NOMO-1 treated with dmso at 0.1 percent for 144 hours (cell line): Measurements from ENCODE around the gene ERAS.
"Not testable (repeated sequence)": the region's sequence is repeated elsewhere in the genome, so short reads cannot be mapped to it uniquely, and the experiment has no call there.

ENCODE experiments used
- DNase-seq: peaks from one replicate; lab custom pipeline; 2025; ENCODE audit not compliant: unreplicated experiment; lab: John Stamatoyannopoulos, UW

Gene ERAS

GRCh38 chrX:48794911-48795515 is 31.3 kb upstream of the ERAS start:
- DNase-seq: no peak

DNA sequence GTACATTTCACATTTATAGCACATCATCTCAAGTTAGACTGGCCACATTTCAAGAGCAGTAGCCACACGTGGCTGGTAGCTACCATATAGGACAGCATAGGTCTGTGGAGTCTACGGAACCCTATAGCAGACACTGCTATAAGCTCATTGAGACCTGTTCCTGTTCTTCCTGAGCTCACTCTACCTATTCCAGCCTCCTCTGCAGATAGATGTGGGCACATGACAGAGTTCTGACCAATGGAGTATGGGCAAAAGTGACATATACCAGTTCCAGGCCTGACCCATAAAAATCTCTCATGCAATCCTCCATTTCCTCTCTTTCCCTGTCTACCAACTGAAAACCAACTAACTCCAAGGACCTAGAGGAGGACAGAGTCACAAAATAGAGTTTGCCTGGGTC is 28.0 kb upstream of the ERAS start:
- DNase-seq: no peak

DNA sequence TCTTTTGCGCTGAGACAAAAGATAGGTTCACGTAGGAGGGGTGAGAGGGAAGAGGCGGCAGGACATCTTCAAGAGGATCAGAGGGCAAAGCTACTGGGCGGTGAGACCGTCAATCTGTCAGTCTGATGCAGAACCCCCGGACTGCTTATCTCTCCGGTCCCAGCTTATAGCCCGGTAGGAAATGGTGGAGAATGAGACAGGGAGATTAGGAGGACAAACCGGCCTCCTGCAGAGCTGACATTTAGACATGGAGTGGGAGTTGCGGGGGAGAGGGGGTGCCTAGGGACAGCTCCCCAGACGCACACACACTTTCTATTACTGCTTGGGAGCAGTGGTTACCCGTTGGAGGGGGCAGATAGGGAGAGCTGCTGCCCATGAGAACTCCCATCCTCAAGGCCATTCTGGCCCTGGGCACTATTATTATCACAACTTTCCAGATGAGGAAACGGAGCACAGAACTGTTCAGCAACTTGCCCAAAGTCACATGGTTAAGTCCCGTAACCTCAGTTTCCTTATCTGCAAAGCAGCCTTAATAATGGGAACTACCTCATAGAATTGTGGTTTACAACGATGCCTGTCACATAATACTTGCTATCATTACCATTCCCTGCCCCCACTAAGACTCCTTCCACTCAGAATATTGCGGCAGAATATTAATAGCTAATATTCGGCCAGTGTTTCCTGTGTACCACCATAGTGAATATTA is 25.6 kb upstream of the ERAS start:
- no peak for DNase-seq

GRCh38 chrX:48801280-48802088 is 24.8 kb upstream of the ERAS start, which contains the start of gene HDAC6:
Gene HDAC6, plus strand, starts transcription at chrX:48802067. Its CDS starts 626 bp downstream, at chrX:48802693.
- DNase-seq: peak; percentile 96

GRCh38 chrX:48802089-48802904 is 24.0 kb upstream of the ERAS start:
- peak; percentile 63 for DNase-seq

DNA sequence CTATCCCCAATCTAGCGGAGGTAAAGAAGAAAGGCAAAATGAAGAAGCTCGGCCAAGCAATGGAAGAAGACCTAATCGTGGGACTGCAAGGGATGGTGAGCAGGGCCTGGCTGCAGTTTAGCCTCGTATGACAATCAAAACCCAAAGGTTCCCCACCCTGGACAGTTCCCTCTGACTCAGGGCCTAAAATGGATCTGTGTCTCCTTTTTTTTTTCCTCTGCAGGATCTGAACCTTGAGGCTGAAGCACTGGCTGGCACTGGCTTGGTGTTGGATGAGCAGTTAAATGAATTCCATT is 23.5 kb upstream of the ERAS start:
- DNase-seq: no peak

- no peak for DNase-seq
Measured at GRCh38 chrX:48806081-48806480, 20.2 kb upstream of the ERAS start.

DNA sequence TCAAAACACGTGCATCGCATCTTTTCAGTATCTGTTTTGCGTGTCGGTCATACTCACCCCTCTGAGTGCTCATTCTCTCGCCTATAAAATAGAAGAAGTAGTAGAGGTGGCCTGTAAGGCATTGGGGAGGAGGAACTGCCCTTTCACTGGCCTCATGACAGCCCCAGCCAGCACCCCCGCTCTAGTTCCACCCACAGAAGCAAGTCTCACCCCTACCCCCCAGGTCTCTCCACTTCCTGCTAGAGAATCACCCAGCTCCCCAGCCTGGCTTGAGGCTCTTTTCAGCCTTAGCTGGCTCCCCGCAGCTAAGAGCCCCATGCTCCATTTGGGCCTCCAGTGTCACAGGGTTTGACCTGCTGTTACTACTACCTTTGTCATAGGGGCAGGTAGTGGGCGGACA is 12.7 kb upstream of the ERAS start:
- DNase-seq: no peak

GRCh38 chrX:48814722-48815121 is 11.6 kb upstream of the ERAS start:
- DNase-seq: no peak

GRCh38 chrX:48815266-48815665 is 11.0 kb upstream of the ERAS start:
- no peak for DNase-seq

DNA sequence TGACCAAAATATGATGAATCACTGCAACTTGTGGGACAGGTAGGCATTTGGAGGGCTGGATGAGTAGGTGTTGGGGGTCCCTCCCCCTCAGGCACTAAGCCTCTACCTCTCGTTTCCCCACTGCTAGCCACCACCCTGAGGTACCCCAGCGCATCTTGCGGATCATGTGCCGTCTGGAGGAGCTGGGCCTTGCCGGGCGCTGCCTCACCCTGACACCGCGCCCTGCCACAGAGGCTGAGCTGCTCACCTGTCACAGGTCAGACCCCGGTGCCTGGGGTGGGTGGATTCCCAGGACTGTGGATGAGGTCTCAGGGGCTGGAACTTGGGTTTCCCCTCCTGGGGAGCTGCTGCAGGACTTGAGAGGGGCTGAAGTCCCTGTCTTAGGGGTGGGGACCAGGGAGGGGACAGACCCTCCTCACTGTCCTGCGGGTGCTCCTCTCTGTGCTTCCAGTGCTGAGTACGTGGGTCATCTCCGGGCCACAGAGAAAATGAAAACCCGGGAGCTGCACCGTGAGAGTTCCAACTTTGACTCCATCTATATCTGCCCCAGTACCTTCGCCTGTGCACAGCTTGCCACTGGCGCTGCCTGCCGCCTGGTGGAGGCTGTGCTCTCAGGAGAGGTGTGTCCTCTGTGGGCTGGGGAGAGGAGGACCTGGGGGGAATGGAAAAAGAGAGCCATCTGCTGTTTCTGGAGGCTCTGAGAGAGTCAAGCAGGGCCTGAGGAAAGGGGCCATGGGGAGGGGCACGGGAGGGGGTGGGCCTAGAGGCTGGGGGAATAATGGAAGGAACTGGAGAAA is 10.1 kb upstream of the ERAS start:
- DNase-seq: no peak

GRCh38 chrX:48818098-48818497 is 8.2 kb upstream of the ERAS start:
- no peak for DNase-seq

- DNase-seq: no peak
Measured at GRCh38 chrX:48818866-48819265, 7.4 kb upstream of the ERAS start.

DNA sequence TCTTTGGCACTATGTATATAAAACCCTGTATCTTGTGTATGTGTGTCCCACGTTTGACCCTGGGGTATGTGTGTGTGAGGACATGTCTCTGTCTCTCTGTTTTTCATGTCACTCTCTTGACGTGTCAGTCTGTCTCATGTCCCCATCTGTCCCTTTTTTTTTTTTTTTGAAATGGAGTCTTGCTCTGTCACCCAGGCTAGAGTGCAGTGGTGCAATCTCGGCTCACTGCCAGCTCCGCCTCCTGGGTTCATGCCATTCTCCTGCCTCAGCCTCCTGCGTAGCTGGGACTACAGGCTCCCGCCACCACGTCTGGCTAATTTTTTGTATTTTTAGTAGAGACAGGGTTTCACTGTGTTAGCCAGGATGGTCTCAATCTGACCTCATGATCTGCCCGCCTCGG is 6.9 kb upstream of the ERAS start:
- DNase-seq: not testable (repeated sequence)

- DNase-seq: no peak
Measured at GRCh38 chrX:48823053-48823452, 3.3 kb upstream of the ERAS start.

DNA sequence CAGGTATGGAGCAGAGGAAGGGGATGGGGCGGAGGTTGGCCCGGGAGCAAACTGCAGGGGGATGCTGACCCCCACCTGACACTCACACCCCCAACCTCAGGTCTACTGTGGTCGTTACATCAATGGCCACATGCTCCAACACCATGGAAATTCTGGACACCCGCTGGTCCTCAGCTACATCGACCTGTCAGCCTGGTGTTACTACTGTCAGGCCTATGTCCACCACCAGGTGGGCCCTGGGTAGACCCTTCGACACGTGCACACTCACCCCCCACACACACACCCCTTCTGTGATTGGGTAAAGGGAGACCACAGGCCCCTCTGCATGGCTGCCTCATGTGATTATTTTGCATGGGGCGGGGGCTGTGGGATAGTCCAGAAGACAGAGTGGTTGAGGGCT is 2.2 kb upstream of the ERAS start:
- DNase-seq: no peak

GRCh38 chrX:48826876-48827653 is 752 bp downstream of the ERAS start:
- no peak for DNase-seq

DNA sequence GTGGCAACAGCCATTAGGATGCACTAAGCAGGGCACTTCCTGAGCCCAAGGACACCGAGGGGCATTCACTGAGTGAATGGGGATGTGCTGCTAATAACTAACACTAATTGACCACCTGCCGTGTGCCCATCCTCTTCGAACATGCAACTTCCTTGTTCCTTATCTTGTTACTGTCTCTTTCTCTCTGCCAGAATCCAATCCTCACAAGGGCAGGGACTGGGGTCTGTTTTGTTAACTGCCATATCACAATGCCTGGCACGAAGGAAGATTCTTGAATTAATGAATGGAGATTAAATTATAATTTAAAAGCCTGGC is 1.3 kb downstream of the ERAS start:
- DNase-seq: no peak

DNA sequence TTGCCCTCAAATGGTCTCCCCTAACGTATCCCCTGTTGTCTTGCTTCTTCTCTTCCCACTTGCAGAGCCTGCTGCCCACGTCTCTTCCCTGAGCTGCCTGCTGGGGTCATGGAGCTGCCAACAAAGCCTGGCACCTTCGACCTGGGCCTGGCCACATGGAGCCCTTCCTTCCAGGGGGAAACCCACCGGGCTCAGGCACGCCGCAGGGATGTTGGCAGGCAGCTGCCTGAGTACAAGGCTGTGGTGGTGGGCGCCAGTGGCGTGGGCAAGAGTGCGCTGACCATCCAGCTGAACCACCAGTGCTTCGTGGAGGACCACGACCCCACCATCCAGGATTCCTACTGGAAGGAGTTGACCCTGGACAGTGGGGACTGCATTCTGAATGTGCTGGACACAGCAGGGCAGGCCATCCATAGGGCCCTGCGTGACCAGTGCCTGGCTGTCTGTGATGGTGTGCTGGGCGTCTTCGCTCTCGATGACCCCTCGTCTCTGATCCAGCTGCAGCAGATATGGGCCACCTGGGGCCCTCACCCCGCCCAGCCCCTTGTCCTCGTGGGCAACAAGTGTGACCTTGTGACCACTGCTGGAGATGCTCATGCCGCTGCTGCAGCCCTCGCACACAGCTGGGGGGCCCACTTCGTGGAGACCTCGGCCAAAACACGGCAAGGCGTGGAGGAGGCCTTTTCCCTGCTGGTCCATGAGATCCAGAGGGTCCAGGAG is 2.9 kb downstream of the ERAS start:
- DNase-seq: no peak
